ENCODE measurements around the gene KIF3A.

DNA sequence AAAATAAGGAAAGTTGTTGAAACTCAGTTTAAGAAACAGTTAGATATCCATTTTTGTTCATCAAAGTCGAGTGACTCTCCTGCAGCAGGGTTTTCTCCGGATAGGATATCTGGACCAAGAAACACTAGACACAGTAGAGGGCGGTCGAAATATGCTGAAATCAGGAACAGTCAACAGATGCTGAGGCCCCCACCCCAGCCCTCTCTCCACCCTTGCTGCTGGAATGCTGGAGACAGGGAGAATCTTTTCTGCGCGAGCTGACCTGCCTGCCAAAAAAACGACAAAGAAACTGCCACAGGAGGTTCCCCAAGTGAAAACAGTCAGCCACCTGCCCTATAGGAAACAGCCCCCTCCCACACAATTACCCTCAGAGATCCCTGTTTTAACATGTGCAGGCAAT is 83.6 kb downstream of the KIF3A start:
- TF ChIP-seq GLIS3 (CRISPR knock-in tag; IDR thresholded peaks at IDR 0.05) (no peak), CSDC2 (CRISPR knock-in tag; IDR thresholded peaks at IDR 0.05) (no peak), OSR1 (CRISPR knock-in tag; IDR thresholded peaks at IDR 0.05) (no peak)

Data from SK-N-SH treated with all-trans-retinoic acid at 6 μM for 48 hours (cell line).